ENCODE data around the gene CHURC1. TPM values are rescaled to one million over a fixed set of nuclear protein-coding genes. Genes with fewer than 3 reads are reported as not detected.

CHURC1 gene
- total and polyA plus RNA-seq, 2 of the 8 experiments (the other 6 are each of a cell fraction or from before 2014, with no cell fraction given), result 50.2 to 59.3 TPM

- no peaks in the 10 kb centered on the region; a peak in 2 of 7 replicates for H3K27me3 ChIP-seq (replicated peaks in 1 of 4; ENCODE audit: control insufficient read depth in 3 of 4, extremely low read depth in 1 of 4, insufficient read depth in 3 of 4, low read length in 3 of 4)
- peak overlapping the region; percentile 47 for H4K5ac ChIP-seq (ENCODE audit: insufficient read length, low read depth, low read length)
- H3K14ac ChIP-seq (ENCODE audit: insufficient read length), result no peak overlapping the region
- 14% methylated on average over 14 of the region's 15 CpGs; no CpG with 5 or more reads in 1 of the 2 experiments for WGBS, 2 experiments (ENCODE audit: extremely low coverage in 1 of 2, insufficient coverage in 1 of 2, insufficient read length in 1 of 2, insufficient replicate concordance in 2 of 2, low coverage in 1 of 2, low lambda C conversion rate in 2 of 2, missing lambda C conversion rate in 1 of 2)
- no peaks in the 10 kb centered on the region for H3K9me3 ChIP-seq (ENCODE audit: insufficient read depth in 2 of 2, low read depth in 1 of 2, low read length in 1 of 2)
- no peak overlapping the region for H2BK15ac ChIP-seq (ENCODE audit: low read length)
- H3K79me2 ChIP-seq (ENCODE audit: control insufficient read depth in 1 of 2, insufficient read depth in 2 of 2, low read length in 2 of 2), result peaks cover 0 to 13% of the 10 kb centered on the region in 2 experiments; a peak in 2 of 4 replicates
- TF ChIP-seq RAD21 (IDR thresholded peaks at IDR 0.05 in 1 of 2, conservative IDR thresholded peaks at IDR 0.05 in 1 of 2; ENCODE audit: low read depth in 2 of 2, low read length in 2 of 2), result peak; percentile 70 to 73
- peak; percentile 37 for TF ChIP-seq ASH2L (IDR thresholded peaks at IDR 0.05; ENCODE audit: low read length)
- TF ChIP-seq RNF2 (IDR thresholded peaks at IDR 0.05; ENCODE audit: borderline replicate concordance, low read depth, low read length, missing control alignments, poor library complexity, severe bottlenecking), result no peak
- peak in 2 of 3 experiments; percentile 47 to 58; a peak in 2 of 4 replicates for TF ChIP-seq CTCF (IDR thresholded peaks at IDR 0.05; ENCODE audit: control extremely low read depth in 1 of 3, insufficient read depth in 1 of 3, low read depth in 1 of 3, low read length in 3 of 3)
- H3K23ac ChIP-seq (ENCODE audit: insufficient read length), result no peak overlapping the region
- no peak overlapping the region for H3K27ac ChIP-seq (ENCODE audit: low read depth, low read length)
- peaks cover 2 to 5% (median 4%) of the 10 kb centered on the region in 4 experiments; a peak in 5 of 7 replicates for H3K4me1 ChIP-seq (replicated peaks in 1 of 4; ENCODE audit: control insufficient read depth in 3 of 4, insufficient read depth in 4 of 4, low read length in 3 of 4)
- POLR2A ChIA-PET (ENCODE audit: partially characterized antibody), result interaction anchor here (0.6 to 1.6 kb wide), 2 partner anchors 13 to 19 kb away, joined by 5 to 6 read pairs; no protein-coding TSS in a partner anchor
- H4K8ac ChIP-seq (ENCODE audit: extremely low read depth, insufficient read depth, low read length), result no peak overlapping the region
- H2BK120ac ChIP-seq (replicated peaks; ENCODE audit: low read depth, low read length), result no peak overlapping the region
- H3K56ac ChIP-seq (replicated peaks; ENCODE audit: insufficient read length, low read depth, low read length), result no peak overlapping the region
- no peak overlapping the region for H3K9ac ChIP-seq (replicated peaks in 1 of 4; ENCODE audit: extremely low read depth in 1 of 4, low read depth in 3 of 4, low read length in 3 of 4)
- H3K18ac ChIP-seq (ENCODE audit: extremely low read depth, low read length), result no peak overlapping the region
- peak overlapping the region; percentile 13 to 53 (median 26); a peak in 4 of 8 replicates for H3K4me3 ChIP-seq (ENCODE audit: extremely low read depth in 1 of 4, insufficient read depth in 2 of 4, low read depth in 3 of 4, low read length in 4 of 4)
- no peak overlapping the region for H4K91ac ChIP-seq (replicated peaks; ENCODE audit: insufficient read length, low read length)
- H2BK5ac ChIP-seq (ENCODE audit: low read depth, low read length), result no peak overlapping the region
- peak overlapping the region; percentile 25 to 57 for H3K4me2 ChIP-seq (ENCODE audit: insufficient read depth in 1 of 2, low read depth in 2 of 2, low read length in 2 of 2)
- no peak overlapping the region for H2BK12ac ChIP-seq (ENCODE audit: low read depth, low read length)
- peak overlapping the region; percentile 78 for H2AFZ ChIP-seq (ENCODE audit: low read length)
- H4K20me1 ChIP-seq (replicated peaks in 1 of 2; ENCODE audit: control insufficient read depth in 1 of 2, insufficient read depth in 2 of 2, low read length in 2 of 2), result no peaks in the 10 kb centered on the region
- H2BK20ac ChIP-seq (ENCODE audit: low read length), result no peak overlapping the region
- FAIRE-seq, result no peak
- no peaks in the 10 kb centered on the region for H3K36me3 ChIP-seq (ENCODE audit: control insufficient read depth in 2 of 4, insufficient read depth in 4 of 4, low read length in 3 of 4)
- no peak overlapping the region for H3K4ac ChIP-seq (replicated peaks; ENCODE audit: insufficient read length, low read depth, low read length)
- no peak overlapping the region for H2AK5ac ChIP-seq (ENCODE audit: low read depth, low read length)
- DNase-seq (ENCODE audit: low read depth in 1 of 2, low spot score in 2 of 2), result no peak
- H3K79me1 ChIP-seq (ENCODE audit: low read depth, low read length), result no peaks in the 10 kb centered on the region
- H3K23me2 ChIP-seq (ENCODE audit: low read depth, low read length), result peaks cover 4% of the 10 kb centered on the region; the same call in 1 of the 2 replicates
- CTCF ChIA-PET (ENCODE audit: partially characterized antibody), result interaction anchor here (0.6 to 4.4 kb wide), 20 partner anchors 8 to 117 kb away, joined by 3 to 45 read pairs (median 6); no protein-coding TSS in a partner anchor
These were observed 69.4 kb downstream of the CHURC1 start for GRCh38 chr14:64983439-64984310.
